ENCODE results near the gene MTFMT.
"Not testable (repeated sequence)": the region's sequence is repeated elsewhere in the genome, so short reads cannot be mapped to it uniquely, and the experiment has no call there.

MTFMT gene

DNA sequence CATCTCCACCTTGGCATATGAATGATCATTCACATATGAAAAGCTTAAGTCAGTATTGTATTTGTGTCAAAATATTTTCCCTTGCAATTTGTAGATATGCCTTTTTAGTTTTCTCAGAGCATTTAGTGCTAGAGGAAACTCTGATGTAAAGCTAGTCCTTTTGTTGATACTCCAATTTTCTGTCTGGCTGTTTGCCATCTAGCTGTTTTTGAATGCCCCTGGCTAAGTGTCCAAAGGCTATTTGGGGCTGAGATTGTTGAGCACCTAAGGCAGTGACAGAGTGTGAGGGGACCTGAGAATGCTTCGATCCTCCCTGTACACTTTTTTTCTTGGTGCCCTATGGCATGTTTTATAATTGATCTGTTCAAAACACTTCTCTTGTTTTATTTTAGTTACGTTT is 18.8 kb upstream of the MTFMT start:
- Histone ChIP-seq H3K4me1 (ENCODE audit: insufficient read depth, low read length, poor library complexity, severe bottlenecking) (peaks cover 21% of the 10 kb centered on the region), H4K20me1 (ENCODE audit: insufficient read depth, low read length, poor library complexity, severe bottlenecking) (no peaks in the 10 kb centered on the region), H3K4me3 (ENCODE audit: low read length, poor library complexity, severe bottlenecking) (no peak overlapping the region), H3K9me3 (ENCODE audit: insufficient read depth, low read depth, low read length) (no peaks in the 10 kb centered on the region), H2AFZ (ENCODE audit: low read length) (no peak overlapping the region), H3K27me3 (ENCODE audit: insufficient read depth, low read length, poor library complexity, severe bottlenecking) (no peaks in the 10 kb centered on the region), H3K79me2 (ENCODE audit: insufficient read depth, low read length) (no peaks in the 10 kb centered on the region), H3F3A (ENCODE audit: low read depth) (no peaks in the 10 kb centered on the region; the same call in 1 of the 2 replicates), H3K4me2 (ENCODE audit: low read depth, low read length, poor library complexity, severe bottlenecking) (no peak overlapping the region), H3K36me3 (ENCODE audit: insufficient read depth, low read length) (no peaks in the 10 kb centered on the region), H3K9ac (ENCODE audit: low read depth, low read length, poor library complexity, severe bottlenecking) (no peak overlapping the region), H3K9me2 (replicated peaks; ENCODE audit: low read depth, low read length) (no peaks in the 10 kb centered on the region)
- TF ChIP-seq, protein P1, sequence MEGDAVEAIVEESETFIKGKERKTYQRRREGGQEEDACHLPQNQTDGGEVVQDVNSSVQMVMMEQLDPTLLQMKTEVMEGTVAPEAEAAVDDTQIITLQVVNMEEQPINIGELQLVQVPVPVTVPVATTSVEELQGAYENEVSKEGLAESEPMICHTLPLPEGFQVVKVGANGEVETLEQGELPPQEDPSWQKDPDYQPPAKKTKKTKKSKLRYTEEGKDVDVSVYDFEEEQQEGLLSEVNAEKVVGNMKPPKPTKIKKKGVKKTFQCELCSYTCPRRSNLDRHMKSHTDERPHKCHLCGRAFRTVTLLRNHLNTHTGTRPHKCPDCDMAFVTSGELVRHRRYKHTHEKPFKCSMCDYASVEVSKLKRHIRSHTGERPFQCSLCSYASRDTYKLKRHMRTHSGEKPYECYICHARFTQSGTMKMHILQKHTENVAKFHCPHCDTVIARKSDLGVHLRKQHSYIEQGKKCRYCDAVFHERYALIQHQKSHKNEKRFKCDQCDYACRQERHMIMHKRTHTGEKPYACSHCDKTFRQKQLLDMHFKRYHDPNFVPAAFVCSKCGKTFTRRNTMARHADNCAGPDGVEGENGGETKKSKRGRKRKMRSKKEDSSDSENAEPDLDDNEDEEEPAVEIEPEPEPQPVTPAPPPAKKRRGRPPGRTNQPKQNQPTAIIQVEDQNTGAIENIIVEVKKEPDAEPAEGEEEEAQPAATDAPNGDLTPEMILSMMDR (conservative IDR thresholded peaks at IDR 0.05; ENCODE audit: low read length), result no peak
- no peak for TF ChIP-seq EZH2phosphoT487 (IDR thresholded peaks at IDR 0.05; ENCODE audit: borderline replicate concordance)

DNA sequence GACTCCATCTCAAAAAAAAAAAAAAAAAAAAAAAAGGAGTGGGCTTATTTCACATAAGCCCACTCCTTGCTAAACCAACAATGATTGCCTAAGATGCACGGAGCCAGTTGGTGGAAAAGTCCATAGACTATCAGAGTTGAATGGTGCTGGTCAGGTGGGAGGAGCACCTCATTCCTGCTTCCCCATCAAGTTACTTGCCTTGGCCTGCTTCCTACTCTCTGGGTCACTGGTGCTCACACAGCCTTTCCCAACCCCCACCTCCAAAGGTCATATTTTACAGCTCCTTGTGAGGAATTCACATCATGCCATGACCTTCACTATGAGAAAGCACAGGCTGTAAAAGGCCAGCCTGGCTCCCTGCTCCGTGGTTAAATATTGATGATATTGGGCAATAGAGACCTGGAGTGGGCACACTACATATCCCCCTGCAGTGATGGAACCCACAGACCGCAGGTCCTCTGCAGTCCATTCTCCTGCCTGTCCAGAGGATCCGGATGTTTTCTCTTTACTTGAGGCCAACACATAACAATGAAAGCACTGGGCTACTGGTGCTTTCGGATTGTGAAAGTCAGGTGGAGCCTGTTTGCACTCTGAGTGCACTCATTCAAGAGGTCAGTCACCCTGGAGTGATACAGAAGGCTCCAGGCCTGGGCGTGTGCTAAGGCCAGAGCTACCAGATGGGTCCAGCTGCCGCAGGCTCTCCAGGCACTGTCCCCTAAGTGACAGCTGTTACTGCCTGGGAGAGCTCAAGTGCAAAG is 15.5 kb upstream of the MTFMT start, which contains the start of gene SLC51B:
SLC51B (plus strand) TSS at position 664 of the 758 bp plus-strand sequence. CDS start 4,618 bp downstream, outside the sequence.
- no peak within 1 kb of the TSS for H3K4me3 ChIP-seq (ENCODE audit: low read length, poor library complexity, severe bottlenecking)
- H2AFZ ChIP-seq (ENCODE audit: low read length), result no peak within 1 kb of the TSS
- no peak within 1 kb of the TSS for H3K9ac ChIP-seq (ENCODE audit: low read depth, low read length, poor library complexity, severe bottlenecking)
- no peaks in the 10 kb centered on the region for H3F3A ChIP-seq (ENCODE audit: low read depth)
- H4K20me1 ChIP-seq (ENCODE audit: insufficient read depth, low read length, poor library complexity, severe bottlenecking), result no peaks in the 10 kb centered on the region
- H3K36me3 ChIP-seq (ENCODE audit: insufficient read depth, low read length), result no peaks in the 10 kb centered on the region
- H3K4me2 ChIP-seq (ENCODE audit: low read depth, low read length, poor library complexity, severe bottlenecking), result no peak within 1 kb of the TSS
- no peaks in the 10 kb centered on the region for H3K9me2 ChIP-seq (replicated peaks; ENCODE audit: low read depth, low read length)
- H3K27me3 ChIP-seq (ENCODE audit: insufficient read depth, low read length, poor library complexity, severe bottlenecking), result no peaks in the 10 kb centered on the region
- H3K4me1 ChIP-seq (ENCODE audit: insufficient read depth, low read length, poor library complexity, severe bottlenecking), result peaks cover 4% of the 10 kb centered on the region
- no peaks in the 10 kb centered on the region for H3K79me2 ChIP-seq (ENCODE audit: insufficient read depth, low read length)
- no peaks in the 10 kb centered on the region for H3K9me3 ChIP-seq (ENCODE audit: insufficient read depth, low read depth, low read length)
- TF ChIP-seq, protein P1 (conservative IDR thresholded peaks at IDR 0.05; ENCODE audit: low read length), result no peak
- TF ChIP-seq EZH2phosphoT487 (IDR thresholded peaks at IDR 0.05; ENCODE audit: borderline replicate concordance), result no peak

DNA sequence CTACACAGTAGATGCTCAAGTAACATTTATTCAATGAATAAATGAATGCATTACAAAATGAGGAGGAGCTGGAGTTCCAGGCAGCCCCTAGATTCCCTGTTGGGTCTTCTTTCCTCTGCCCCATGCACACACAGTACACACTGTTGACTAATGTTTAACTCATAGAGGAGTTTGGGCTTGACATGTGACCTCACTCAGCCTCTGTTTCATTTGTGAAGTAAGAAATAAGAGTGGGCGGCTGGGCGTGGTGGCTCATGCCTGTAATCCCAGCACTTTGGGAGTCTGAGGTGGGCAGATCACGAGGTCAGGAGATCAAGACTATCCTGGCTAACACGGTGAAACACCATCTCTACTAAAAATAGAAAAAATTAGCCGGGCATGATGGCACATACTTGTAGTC is 14.8 kb upstream of the MTFMT start:
- not testable (repeated sequence) for H3K9me2 ChIP-seq (replicated peaks; ENCODE audit: low read depth, low read length); H3K4me2 ChIP-seq (ENCODE audit: low read depth, low read length, poor library complexity, severe bottlenecking); H3K4me3 ChIP-seq (ENCODE audit: low read length, poor library complexity, severe bottlenecking)

More for the DNA sequence above, 14.8 kb upstream of the MTFMT start:
- H3K4me1 ChIP-seq (ENCODE audit: insufficient read depth, low read length, poor library complexity, severe bottlenecking); H3K27me3 ChIP-seq (ENCODE audit: insufficient read depth, low read length, poor library complexity, severe bottlenecking); H3F3A ChIP-seq (ENCODE audit: low read depth); H2AFZ ChIP-seq (ENCODE audit: low read length); H4K20me1 ChIP-seq (ENCODE audit: insufficient read depth, low read length, poor library complexity, severe bottlenecking); H3K36me3 ChIP-seq (ENCODE audit: insufficient read depth, low read length); H3K79me2 ChIP-seq (ENCODE audit: insufficient read depth, low read length); H3K9me3 ChIP-seq (ENCODE audit: insufficient read depth, low read depth, low read length); H3K9ac ChIP-seq (ENCODE audit: low read depth, low read length, poor library complexity, severe bottlenecking): not testable (repeated sequence)
